Activated CD4-positive, alpha-beta T cell treated with anti-CD3 and anti-CD28 coated beads, Interleukin-2, amount 50 U/mL, for 1 hour (primary cell): ENCODE data around the gene FAM187B.
"Not testable (repeated sequence)": the region's sequence is repeated elsewhere in the genome, so short reads cannot be mapped to it uniquely, and the experiment has no call there.

Experiments
- DNase-seq: peaks from one replicate; pipeline ENCODE4 v3.0.0-alpha.2; 2020

The FAM187B gene

DNA sequence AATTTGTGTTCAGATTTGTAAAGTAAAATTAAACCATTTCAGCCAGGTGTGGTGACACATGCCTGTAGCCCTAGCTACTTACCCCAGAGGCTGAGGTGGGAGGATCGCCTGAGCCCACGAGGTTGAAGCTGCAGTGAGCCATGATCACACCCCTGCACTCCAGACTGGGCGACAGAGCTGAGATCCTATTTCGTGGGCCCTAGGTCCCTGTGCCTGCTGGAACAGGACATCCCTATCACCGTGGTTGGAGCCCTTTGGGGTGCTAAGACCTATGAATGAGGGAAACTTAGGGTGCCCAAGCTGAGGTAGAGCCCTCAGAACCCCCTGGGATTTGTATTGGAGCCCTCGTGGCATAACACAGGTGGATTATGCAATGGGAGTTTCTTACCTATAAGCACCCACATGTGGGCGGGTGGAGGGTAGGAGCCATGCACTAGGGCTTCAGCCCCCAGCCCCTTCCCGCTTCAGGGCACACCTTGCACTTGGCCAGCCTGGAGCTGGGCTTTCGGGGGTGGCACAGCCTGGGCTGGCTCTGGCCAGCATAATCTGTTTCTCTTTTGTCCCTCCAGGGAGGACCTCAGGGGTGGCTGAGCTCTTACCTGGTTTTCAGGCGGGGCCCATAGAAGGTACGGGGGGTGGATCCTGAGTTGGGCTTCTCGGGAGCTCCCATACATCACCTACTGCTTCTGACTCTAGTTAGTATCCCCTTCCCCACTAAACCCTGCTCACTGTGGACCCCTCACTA is 33.0 kb upstream of the FAM187B start:
- no peak for DNase-seq

DNA sequence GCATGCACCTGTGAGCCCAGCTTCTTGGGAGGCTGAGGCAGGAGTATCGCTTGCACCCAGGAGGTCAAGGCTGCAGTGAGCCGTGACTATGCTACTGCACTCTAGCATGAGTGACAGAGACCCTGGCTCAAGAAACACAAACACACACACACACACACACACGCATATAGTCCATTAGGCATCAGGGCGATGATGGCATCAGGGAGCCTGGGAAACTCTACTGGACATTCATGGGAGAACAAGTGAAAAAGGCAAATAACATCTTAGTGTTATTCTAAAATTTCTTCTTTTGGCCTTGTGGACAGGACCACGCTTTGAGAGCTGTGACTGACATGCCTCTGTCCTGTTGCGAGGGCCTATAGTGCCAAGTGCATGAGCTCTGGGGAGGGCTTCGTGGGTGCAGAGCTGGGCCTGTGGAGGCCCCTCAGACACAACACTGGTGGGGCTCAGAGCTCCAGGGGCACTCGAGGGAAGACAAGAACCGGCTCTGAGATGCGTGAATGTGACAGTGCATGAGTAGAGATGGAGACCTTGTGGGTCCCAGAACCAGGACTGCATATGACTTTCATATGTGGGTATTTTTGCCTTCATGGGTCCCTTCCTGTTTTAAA is 32.3 kb upstream of the FAM187B start:
- DNase-seq = no peak

DNA sequence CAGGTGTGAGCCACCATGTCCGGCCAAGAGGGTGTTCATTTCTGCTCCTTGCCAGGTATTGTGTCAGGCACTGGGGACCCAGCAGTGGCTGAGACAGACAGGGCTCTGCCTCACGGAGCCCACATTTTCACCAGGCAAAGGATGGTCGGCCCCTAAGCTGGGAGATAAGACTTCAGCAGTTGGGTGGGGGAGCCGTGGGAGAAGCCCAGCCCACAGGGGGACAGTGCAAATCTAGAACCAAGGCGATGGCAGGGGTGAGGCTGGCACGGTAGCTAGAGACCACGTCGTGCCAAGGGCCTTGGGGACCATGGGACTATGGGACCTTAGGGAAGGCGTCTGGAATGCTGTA is 28.5 kb upstream of the FAM187B start:
- no peak for DNase-seq

DNA sequence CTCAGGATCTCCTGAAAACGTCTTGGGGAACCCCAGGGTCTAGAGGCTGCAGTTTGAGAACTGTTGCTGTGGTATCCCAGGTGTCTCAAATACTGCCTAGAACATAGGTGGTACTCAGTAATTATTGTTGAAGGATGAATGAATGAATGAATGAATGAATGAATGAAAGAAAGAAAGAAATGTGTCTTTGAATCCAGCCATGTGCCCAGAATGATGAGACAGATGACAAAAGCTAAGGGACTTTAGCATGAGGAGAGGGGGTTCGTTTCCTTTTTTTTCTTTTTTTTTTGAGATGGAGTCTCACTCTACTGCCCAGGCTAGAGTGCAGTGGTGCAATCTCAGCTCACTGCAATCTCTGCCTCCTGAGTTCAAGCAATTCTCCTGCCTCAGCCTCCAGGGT is 28.0 kb upstream of the FAM187B start:
- no peak for DNase-seq

DNA sequence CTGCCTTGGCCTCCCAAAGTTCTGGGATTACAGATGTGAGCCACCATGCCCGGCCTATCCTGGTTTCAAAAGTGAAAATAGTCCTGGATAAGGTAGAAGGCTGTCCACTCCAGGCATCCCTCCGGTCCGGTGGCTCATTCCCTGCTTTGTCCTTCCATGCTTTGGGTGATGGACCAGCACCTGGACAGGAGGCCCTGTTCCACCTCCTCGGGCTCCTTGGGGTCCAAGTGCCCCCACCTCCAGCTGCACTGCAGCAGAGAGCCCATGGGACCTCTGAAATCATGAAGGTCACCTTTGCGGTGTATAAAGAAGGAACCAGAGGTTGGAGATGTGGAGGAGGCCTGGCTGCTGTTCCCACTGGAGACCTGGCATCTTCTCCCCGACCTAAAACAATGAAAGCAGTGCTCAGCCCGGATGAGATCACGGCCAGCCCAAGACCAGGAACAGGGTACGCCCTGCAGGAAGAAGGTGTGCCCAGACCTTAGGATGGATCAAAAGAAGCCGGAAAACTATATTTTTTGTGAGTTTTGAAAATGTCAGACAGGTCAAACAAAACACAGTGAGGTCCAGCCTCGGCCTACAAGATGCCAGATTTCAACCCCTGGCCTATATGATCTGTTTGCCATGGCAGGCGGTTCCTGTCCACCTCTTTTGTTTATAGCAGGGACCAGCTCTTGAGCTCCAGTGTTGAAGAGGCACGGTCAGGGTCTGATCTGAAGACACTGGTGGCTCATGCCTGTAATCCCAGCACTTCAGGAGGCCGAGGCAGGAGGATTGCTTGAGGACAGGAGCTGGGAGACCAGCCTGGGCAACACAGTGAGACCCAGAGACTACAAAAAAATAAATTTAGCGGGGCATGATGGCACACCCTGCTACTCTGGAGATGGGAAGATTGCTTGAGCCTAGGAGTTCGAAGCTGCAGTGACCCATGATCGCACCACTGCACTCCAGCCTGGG is 26.1 kb upstream of the FAM187B start:
- no peak for DNase-seq

DNA sequence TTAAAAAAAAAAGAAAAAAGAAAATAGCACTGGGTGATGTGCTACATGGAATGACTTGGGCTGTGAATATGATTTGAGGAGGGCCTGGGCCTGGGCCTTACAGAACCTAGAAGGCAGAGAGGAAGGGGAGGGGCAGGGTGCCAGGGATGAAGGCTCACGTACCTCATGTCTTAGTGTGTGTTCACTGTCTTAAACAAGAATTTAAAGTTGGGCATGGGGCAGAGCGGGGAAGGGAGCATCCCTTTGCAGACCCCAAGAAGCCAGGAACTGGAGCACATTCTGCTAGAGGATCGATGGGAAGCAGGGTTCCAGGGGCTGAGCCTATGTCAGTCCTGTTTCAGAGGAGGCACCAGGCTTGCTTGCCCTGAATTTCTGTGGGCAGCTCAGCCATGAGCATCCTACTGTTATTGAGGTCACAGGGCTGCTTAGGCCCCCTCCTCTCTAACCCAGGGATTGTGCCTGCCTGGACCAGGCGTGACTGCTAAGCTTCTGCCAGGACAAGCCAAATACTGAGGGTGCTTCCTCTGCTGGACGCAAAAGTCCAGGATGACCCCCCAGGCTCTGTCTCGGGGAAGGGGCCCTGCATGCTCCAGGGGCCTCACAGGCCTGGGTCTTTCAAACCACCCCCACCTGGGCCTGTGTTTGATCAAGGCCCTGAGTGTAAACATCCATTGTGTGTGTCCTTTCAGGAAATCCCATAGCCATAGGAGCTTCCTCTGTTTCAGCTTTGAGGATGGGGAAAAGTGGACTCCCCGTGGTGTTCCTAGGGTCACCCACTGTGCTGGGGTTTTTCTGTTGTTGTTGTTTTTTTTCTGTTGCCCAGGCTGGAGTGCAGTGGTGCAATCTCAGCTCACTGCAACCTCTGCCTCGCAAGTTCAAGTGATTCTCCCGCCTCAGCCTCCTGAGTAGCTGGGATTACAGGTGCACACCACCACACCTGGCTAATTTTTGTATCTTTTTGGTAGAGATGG is 25.1 kb upstream of the FAM187B start:
- no peak for DNase-seq

DNA sequence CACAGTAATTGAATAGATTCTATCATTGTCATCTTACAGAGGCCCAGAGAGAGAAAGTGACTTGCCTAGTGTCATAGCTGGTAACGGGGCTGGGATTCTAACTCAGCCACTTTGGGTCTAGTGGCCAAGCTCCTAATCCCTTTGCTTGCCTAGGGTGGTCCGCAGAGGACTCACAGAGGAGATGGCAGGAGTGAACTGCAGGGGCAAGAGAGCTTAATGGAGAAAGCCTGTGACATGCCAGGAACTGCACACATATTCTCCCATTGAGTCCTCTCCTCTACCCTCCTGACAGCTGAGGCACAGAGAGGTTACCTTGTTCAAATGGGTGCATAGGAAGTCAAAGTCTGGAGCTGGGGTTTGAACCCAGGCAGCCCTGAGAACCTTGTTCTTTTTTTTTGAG is 22.9 kb upstream of the FAM187B start:
- DNase-seq = no peak

DNA sequence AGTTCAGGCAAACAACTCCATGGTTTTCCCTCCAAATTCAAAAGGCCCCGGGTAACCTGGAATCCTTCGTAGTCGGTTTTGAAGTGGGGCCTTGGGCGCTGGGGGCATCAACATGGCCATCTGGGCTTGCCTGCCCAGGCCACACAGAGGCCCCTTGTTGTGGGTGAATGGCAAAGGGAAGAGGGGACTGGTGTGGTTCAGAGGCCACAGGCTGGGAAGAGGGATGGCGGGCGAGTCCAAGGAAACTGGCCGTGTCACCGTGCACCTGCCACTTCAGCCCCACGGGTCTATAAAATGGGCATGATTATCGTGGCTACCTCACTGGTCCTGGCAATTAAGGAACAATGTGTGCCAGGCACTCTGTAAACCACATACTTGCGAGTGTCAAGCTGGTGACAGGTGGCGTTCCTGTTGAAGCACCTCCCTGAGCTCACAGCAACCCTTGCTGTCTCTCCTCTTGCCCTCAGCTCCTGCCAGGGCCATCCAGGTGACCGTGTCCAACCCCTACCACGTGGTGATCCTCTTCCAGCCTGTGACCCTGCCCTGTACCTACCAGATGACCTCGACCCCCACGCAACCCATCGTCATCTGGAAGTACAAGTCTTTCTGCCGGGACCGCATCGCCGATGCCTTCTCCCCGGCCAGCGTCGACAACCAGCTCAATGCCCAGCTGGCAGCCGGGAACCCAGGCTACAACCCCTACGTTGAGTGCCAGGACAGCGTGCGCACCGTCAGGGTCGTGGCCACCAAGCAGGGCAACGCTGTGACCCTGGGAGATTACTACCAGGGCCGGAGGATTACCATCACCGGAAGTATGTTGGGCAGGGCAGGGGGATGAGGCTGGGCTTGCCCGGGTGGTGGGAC is 21.5 kb upstream of the FAM187B start:
- no peak for DNase-seq

DNA sequence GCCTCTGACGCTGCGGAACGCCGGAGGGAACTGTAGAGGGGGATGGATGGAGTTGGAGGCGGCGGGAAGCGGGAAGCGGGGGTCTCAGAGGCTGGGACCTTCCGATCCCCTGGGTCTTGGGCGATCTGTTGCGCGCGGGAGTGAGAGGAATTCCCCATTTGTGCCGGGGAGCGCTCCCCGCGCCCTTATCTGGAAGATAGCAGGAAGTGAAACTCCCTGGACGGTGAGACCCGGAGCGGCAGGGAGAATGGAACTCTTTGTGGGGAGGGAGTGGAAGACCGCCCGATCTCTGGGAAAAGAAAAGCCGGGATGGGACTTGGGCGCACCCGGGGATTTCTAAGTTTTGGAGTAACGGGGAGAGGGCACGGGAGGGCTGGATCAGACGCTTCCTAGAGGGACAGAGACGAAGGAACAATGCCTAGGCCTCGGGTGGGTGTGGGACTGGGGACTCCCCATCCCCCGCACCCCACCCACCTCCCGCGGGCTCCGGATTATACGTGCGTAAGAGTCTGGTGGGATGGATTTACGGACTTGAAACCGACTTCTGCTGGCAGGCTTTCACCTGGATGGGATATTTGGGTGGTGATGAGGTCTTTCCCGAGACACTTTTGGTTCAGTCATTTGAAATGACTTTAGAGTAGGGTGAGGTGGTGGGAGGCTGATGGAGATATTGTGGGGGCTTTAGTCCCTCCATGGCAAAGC is 20.8 kb upstream of the FAM187B start:
- no peak for DNase-seq

DNA sequence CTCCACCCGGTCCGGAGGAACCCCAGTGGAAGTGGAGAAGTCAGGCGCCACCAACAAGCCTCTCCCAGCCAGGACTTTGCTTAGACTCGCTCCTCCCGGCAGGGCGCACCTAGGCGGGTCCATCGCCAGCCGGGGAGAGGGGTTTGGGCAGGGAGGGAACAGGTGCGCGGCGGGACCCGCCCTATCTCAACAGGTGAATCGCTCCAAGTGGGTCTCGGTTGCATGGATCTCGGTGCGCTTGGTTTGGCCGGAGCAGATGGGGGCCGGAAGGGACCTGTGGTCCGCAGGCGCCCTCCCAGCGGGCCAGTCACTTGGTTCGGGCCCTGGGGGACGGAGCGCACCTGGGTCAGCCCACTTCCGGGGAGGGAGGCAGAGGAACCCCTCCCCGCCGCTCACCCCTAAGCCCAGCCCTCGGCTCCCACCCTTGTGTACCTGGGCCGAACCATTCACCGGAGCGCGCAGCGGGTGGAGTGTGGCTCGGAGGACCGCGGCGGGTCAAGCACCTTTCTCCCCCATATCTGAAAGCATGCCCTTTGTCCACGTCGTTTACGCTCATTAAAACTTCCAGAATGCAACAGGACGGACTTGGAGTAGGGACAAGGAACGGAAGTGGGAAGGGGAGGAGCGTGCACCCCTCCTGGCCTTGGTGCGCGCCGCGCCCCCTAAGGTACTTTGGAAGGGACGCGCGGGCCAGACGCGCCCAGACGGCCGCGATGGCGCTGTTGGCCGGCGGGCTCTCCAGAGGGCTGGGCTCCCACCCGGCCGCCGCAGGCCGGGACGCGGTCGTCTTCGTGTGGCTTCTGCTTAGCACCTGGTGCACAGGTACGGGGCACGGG is 20.0 kb upstream of the FAM187B start, which contains the start of gene LSR:
TSS of gene LSR (plus strand) at position 693 of the 836 bp plus-strand sequence. CDS start at position 714, 21 bp downstream.
- peak; percentile 78 for DNase-seq

DNA sequence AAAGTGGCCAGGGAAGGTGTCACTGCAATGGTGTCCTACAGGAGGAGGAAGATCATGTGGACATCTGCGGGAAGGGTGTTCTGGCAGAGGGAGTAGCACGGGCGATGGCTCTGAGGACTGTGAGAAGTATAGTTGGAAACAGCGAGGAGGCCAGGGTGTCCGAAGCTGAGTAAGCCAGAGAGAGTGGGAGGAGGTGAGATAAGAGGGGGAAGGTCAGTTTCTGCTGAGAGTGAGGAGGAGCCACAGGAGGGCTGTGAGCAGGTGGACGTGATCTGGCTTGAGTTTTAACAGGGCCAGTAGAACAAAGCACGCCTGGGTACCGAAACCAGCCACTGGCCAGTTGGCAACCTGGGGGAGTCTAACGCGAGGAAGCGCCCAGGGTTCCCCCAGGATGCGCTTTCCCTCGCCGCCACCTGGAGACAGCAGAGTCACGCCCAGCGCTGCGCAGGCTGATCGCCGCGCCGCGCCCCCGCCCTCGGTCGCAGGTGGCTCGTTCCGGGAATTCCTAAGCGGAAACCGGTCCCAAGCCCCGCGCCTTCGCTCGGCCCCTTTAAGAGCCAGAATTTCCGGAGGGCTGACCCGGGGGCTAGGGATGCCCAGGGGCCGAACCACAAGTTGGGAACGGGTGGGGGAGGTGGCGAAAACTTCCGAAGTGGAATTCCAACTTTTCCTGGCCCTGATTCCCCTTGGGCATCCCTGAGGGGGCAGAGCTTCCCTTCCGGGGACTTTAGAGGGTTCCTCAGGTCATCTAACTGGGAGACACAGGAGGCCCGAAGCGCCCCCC is 19.2 kb upstream of the FAM187B start:
- DNase-seq = peak; percentile 67

DNA sequence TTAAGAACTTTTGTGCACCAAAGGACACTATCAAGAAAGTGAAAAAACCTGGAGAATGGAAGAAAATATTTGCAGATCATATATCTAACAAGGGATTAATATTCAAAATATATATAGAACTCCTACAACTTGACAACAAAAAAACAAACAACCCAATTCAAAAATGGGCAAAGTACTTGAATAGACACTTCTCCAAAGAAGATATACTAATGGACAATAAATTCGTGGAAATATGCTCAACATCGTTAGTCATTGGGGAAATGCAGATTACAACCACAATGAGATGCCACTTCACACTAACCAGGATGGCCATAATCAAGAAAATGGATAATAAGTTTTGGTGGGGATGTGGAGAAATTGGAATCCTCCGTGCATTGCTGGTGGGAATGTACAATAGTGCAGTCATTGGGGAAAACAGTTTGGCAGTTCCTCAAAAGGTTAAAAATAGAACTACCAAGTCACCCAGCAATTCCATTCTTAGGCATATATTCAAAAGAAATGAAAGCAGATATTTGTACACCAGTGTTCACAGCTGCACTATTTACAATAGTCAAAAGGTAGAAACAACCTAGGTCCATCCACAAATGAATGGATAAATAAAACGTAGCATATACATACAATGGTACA is 18.0 kb upstream of the FAM187B start:
- no peak for DNase-seq

DNA sequence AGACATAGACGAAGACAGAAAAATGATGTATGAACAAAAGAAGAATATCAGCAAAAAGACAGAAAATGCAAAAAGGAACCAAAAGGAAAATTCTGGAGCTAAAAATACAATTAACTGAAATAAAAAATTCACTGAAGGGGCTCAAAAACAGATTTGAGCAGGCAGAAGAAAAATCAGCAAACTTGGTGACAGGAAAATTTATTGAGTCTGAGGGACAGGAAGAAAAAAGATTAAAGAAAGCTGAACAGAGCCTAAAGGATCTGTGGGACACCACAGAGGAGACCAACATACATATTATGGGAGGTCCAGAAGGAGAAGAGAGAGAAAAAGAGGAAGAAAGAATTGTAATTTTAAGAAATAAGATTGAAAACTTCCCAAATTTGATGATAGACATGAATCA is 12.9 kb upstream of the FAM187B start:
- DNase-seq = no peak

DNA sequence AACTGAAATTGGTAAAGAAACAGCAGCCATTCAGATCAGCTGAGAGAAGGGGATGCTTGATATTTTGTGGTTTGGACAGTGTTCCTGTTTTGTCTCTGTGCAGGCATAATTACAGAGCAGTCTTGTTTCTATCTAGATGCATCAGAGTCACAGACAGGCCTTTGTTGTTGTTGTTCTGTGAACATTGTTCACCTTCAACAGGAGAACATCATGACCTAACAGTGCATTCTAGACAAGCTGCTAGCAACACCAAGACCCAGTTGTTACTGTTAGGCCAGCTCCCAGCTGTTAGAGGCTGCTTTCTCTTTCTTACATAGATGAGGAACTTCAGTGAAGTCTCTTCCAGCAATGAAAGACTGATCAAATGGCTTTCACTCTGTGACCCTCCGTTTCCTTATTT is 11.8 kb upstream of the FAM187B start:
- DNase-seq = no peak

DNA sequence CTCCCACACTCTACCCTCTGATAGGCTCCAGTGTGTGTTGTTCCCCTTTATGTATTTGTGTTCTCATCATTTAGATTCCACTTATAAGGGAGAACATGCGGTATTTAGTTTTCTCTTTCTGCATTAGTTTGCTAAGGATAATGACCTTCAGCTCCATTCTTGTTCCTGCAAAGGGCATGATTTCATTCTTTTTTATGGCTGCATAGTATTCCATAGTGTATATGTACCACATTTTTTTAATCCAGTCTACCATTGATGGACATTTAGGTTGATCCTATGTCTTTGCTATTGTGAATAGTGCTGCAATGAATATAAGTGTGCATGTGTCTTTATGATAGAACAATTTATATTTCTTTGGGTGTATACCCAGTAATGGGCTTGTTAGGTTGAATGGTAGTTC is 11.1 kb upstream of the FAM187B start:
- not testable (repeated sequence) for DNase-seq

DNA sequence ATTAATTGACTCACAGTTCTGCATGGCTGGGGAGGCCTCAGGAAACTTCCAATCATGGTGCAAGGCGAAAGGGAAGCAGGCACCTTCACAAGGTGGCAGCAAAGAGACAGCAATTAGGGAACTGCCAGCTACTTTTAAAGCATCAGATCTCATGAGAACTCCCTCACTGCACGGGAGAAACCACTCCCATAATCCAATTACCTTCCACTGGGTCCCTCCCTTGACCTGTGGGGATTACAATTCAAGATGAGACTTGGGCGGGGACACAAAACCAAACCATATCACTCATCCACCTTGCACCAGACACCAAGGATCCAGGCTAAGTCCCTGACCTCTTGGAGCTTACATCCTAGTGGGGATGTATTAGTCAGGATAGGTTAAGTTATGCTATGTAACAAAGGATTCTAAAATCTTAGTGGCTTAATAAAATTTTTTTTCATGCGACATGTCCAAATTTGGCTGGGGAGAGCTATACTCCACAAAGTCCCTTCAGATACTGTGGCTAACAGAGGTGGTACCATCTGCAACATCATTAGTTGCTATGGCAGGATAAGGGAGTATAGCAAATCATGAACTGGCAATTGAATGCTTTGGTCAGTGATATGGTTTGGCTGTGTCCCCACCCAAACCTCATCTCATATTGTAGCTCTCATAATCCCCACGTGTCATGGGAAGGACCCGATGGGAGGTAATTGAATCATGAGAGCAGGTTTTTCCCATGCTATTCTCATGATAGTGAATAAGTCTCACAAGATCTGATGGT is 8.3 kb upstream of the FAM187B start:
- peak; percentile 35 for DNase-seq

DNA sequence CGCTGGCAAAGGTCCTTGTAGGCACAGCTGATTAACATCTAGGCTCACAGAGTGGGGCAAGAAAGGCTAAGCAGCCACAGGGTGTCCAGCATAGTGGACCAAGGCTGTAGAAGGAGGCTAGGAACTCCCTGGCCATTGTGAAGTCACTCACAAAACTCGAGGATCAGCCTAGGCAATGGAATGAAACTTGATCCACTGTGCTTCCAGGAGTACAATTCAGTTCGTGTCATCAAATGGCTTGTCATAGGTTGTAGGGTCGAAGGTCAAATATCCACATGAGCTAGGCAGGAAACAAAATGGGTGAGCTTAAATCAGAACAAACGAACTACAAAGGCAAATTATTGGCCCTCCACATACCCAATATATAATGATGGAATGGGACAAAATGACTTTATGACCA is 4.4 kb upstream of the FAM187B start:
- DNase-seq = no peak
